ENCODE results near the gene NR1H2.
A peak's percentile ranks its signal among the peaks of the same experiment; 100 is the strongest.
"Not testable (repeated sequence)": the region's sequence is repeated elsewhere in the genome, so short reads cannot be mapped to it uniquely, and the experiment has no call there.

Gene NR1H2

GRCh38 chr19:50387868-50388245 is 11.6 kb downstream of the NR1H2 start:
- peaks cover 26% of the 10 kb centered on the region for H3K36me3 Mint-ChIP-seq (ENCODE audit: insufficient read depth)
- ATAC-seq (replicated peaks) (no peak), DNase-seq (no peak)
- H3K27ac Mint-ChIP-seq = no peak overlapping the region
- no peaks in the 10 kb centered on the region for H3K9me3 Mint-ChIP-seq
- H3K4me3 Mint-ChIP-seq = no peak overlapping the region
- peaks cover 25 to 26% of the 10 kb centered on the region in 2 donors for H3K4me1 Mint-ChIP-seq (ENCODE audit: low read depth in 2 of 2)
- H3K27me3 Mint-ChIP-seq = no peaks in the 10 kb centered on the region

- not testable (repeated sequence) for H3K9me3 Mint-ChIP-seq; H3K27me3 Mint-ChIP-seq; H3K4me3 Mint-ChIP-seq; DNase-seq; H3K27ac Mint-ChIP-seq; ATAC-seq (replicated peaks); H3K4me1 Mint-ChIP-seq (ENCODE audit: low read depth in 2 of 2); H3K36me3 Mint-ChIP-seq (ENCODE audit: insufficient read depth)
These were observed 14.0 kb downstream of the NR1H2 start for GRCh38 chr19:50390295-50390694.

DNA sequence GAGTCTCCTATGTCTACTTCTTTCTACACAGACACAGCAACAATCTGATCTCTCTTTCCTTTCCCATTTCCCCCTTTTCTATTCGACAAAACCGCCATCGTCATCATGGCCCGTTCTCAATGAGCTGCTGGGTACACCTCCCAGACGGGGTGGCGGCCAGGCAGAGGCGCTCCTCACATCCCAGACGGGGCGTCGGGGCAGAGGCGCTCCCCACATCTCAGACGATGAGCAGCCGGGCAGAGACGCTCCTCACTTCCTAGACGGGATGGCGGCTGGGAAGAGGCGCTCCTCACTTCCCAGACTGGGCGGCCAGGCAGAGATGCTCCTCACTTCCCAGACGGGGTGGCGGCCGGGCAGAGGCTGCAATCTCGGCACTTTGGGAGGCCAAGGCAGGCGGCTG is 14.7 kb downstream of the NR1H2 start:
- H3K27me3 Mint-ChIP-seq; H3K4me3 Mint-ChIP-seq; H3K4me1 Mint-ChIP-seq (ENCODE audit: low read depth in 2 of 2); H3K27ac Mint-ChIP-seq; ATAC-seq (replicated peaks); H3K9me3 Mint-ChIP-seq; DNase-seq: not testable (repeated sequence)
- H3K36me3 Mint-ChIP-seq (ENCODE audit: insufficient read depth) = peaks cover 14% of the 10 kb centered on the region

DNA sequence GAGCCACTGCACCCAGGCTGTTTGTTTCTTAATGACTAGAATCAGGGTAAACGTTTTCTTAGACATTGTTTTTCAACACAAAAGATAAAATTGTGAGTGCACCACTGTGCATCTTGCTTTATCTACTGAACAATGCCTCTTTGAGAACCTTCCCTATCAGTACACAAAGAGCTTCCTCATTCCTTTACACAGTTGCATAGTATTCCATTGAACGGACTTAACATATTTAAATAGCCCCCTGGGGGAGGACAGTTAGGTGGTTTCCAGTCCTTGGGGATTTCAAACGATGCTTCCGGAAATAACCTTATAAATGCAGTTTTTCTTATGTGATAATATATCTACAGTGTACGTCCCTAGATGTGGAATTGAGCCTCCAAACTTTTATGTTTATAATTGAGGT is 16.5 kb downstream of the NR1H2 start:
- ATAC-seq (replicated peaks) (no peak), DNase-seq (no peak)
- Mint-ChIP-seq H3K4me3 (no peak overlapping the region), H3K9me3 (no peaks in the 10 kb centered on the region), H3K27me3 (no peaks in the 10 kb centered on the region), H3K27ac (no peak overlapping the region), H3K36me3 (ENCODE audit: insufficient read depth) (peaks cover 14% of the 10 kb centered on the region), H3K4me1 (ENCODE audit: low read depth in 2 of 2) (peaks cover under 1% of the 10 kb centered on the region in 2 donors)

DNA sequence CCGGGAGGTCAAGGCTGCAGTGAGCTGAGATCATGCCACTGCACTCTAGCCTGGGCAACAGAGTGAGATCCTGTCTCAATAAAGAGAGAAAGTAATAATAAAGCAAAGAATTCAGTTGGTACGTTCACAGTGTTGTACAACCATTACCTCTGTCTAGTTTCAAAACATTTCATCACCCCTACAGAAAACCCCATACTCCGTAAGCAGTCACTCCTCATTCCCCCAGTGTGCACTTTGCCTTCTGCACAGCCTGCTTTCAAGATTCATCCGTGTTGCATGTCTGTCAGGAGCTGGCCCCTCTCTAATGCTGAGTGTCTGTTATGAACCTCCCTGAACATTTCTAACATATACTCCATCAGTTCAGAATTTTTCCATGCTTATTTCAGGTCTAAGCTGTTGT is 17.3 kb downstream of the NR1H2 start:
- no peak for DNase-seq
- H3K27me3 Mint-ChIP-seq = no peaks in the 10 kb centered on the region
- ATAC-seq (replicated peaks) = no peak
- peaks cover 0 to 1% of the 10 kb centered on the region in 2 donors for H3K4me1 Mint-ChIP-seq (ENCODE audit: low read depth in 2 of 2)
- no peak overlapping the region for H3K27ac Mint-ChIP-seq
- peaks cover 16% of the 10 kb centered on the region for H3K36me3 Mint-ChIP-seq (ENCODE audit: insufficient read depth)
- H3K9me3 Mint-ChIP-seq = no peaks in the 10 kb centered on the region
- no peak overlapping the region for H3K4me3 Mint-ChIP-seq

GRCh38 chr19:50394017-50394416 is 17.8 kb downstream of the NR1H2 start:
- Mint-ChIP-seq H3K36me3 (ENCODE audit: insufficient read depth) (peaks cover 17% of the 10 kb centered on the region), H3K27me3 (no peaks in the 10 kb centered on the region), H3K4me3 (no peak overlapping the region), H3K27ac (no peak overlapping the region), H3K9me3 (no peaks in the 10 kb centered on the region), H3K4me1 (ENCODE audit: low read depth in 2 of 2) (peaks cover 0 to 1% of the 10 kb centered on the region in 2 donors)
- DNase-seq = no peak
- no peak for ATAC-seq (replicated peaks)

GRCh38 chr19:50398675-50399367 is 22.6 kb downstream of the NR1H2 start:
- H3K9me3 Mint-ChIP-seq = no peaks in the 10 kb centered on the region
- no peaks in the 10 kb centered on the region for H3K27me3 Mint-ChIP-seq
- H3K36me3 Mint-ChIP-seq (ENCODE audit: insufficient read depth) = peaks cover 12% of the 10 kb centered on the region
- DNase-seq (no peak), ATAC-seq (replicated peaks) (no peak)
- peaks cover 0 to 1% of the 10 kb centered on the region in 2 donors for H3K4me1 Mint-ChIP-seq (ENCODE audit: low read depth in 2 of 2)
- H3K27ac Mint-ChIP-seq = peak overlapping the region; percentile 26 to 73
- H3K4me3 Mint-ChIP-seq = no peak overlapping the region

DNA sequence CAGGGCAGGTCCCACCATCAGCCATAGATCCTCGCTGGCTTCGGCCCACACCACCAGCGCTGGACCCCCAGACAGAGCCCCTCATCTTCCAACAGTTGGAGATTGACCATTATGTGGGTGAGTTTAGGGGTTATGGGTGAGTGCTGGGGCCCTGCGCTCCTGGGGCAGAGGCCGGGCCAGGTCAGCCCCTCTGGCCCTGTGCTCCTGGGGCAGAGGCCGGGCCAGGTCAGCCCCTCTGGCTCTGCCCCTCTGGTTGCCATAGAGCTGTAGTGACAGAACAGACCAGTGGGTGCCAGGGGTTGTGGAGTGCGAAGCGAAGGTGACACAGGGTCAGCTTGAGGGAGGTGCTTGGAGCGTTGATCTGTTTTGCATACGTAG is 23.1 kb downstream of the NR1H2 start:
- Mint-ChIP-seq H3K27me3 (no peaks in the 10 kb centered on the region), H3K36me3 (ENCODE audit: insufficient read depth) (peaks cover 12% of the 10 kb centered on the region), H3K4me1 (ENCODE audit: low read depth in 2 of 2) (peaks cover 0 to 1% of the 10 kb centered on the region in 2 donors), H3K4me3 (no peak overlapping the region), H3K27ac (no peak overlapping the region), H3K9me3 (no peaks in the 10 kb centered on the region)
- ATAC-seq (replicated peaks) = no peak
- DNase-seq = no peak

GRCh38 chr19:50401605-50402450 is 25.6 kb downstream of the NR1H2 start:
- Mint-ChIP-seq H3K4me1 (ENCODE audit: low read depth in 2 of 2) (peaks cover 0 to 1% of the 10 kb centered on the region in 2 donors), H3K9me3 (no peaks in the 10 kb centered on the region), H3K27ac (no peak overlapping the region), H3K4me3 (no peak overlapping the region), H3K27me3 (no peaks in the 10 kb centered on the region), H3K36me3 (ENCODE audit: insufficient read depth) (peaks cover 8% of the 10 kb centered on the region)
- DNase-seq = no peak
- no peak for ATAC-seq (replicated peaks)

GRCh38 chr19:50402544-50403301 is 26.5 kb downstream of the NR1H2 start:
- Mint-ChIP-seq H3K4me3 (no peak overlapping the region), H3K27ac (no peak overlapping the region), H3K4me1 (ENCODE audit: low read depth in 2 of 2) (peaks cover 0 to 1% of the 10 kb centered on the region in 2 donors), H3K9me3 (no peaks in the 10 kb centered on the region), H3K36me3 (ENCODE audit: insufficient read depth) (peaks cover 8% of the 10 kb centered on the region), H3K27me3 (no peaks in the 10 kb centered on the region)
- ATAC-seq (replicated peaks) (no peak), DNase-seq (no peak)

- Mint-ChIP-seq H3K4me3 (no peak overlapping the region), H3K4me1 (ENCODE audit: low read depth in 2 of 2) (no peaks in the 10 kb centered on the region), H3K9me3 (no peaks in the 10 kb centered on the region), H3K27me3 (no peaks in the 10 kb centered on the region), H3K36me3 (ENCODE audit: insufficient read depth) (peaks cover 16% of the 10 kb centered on the region), H3K27ac (peak overlapping the region in 1 of 2 donors; percentile 67)
- ATAC-seq (replicated peaks) = no peak
- DNase-seq = no peak
These were observed 30.0 kb downstream of the NR1H2 start for GRCh38 chr19:50406156-50406820.

DNA sequence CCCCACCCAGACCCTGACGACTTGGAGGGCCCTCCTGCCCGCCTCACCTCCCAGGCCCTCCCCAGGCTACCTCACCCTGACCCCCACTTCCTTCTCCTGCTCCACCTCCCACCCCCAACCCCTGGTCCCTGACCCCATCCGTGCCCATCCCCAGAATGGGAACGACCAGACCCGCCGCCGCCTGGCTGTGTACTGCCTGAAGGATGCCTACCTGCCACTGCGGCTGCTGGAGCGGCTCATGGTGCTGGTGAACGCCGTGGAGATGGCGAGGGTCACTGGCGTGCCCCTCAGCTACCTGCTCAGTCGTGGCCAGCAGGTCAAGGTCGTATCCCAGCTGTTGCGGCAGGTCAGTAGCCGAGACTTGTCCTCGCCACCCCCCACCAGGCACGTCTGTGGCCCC is 30.6 kb downstream of the NR1H2 start:
- Mint-ChIP-seq H3K9me3 (no peaks in the 10 kb centered on the region), H3K27ac (no peak overlapping the region), H3K4me1 (ENCODE audit: low read depth in 2 of 2) (no peaks in the 10 kb centered on the region), H3K27me3 (no peaks in the 10 kb centered on the region), H3K4me3 (no peak overlapping the region), H3K36me3 (ENCODE audit: insufficient read depth) (peaks cover 16% of the 10 kb centered on the region)
- no peak for ATAC-seq (replicated peaks)
- DNase-seq = no peak

DNA sequence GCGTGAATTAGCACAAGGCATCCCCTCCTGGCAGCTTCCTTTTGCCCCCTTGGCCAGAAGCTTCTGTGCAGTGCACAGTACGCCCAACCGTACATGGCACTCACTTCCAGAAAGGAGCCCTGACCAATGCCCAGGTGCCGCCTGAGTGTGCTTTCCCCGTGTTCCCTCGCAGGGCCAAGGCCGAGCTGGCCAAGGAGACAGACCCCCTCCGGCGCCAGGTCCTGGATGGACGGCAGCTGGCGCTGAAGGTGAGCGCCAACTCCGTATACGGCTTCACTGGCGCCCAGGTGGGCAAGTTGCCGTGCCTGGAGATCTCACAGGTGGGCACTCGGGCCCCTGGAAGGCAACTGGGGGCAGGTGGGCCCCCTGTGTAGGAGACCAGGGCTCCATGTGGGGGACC is 33.1 kb downstream of the NR1H2 start:
- no peak for ATAC-seq (replicated peaks)
- H3K4me3 Mint-ChIP-seq = no peak overlapping the region
- DNase-seq = no peak
- no peak overlapping the region for H3K27ac Mint-ChIP-seq
- no peaks in the 10 kb centered on the region for H3K4me1 Mint-ChIP-seq (ENCODE audit: low read depth in 2 of 2)
- H3K36me3 Mint-ChIP-seq (ENCODE audit: insufficient read depth) = peaks cover 15% of the 10 kb centered on the region
- H3K27me3 Mint-ChIP-seq = no peaks in the 10 kb centered on the region
- H3K9me3 Mint-ChIP-seq = no peaks in the 10 kb centered on the region

Data from effector memory CD8-positive, alpha-beta T cell (primary cell).